DND-41 (cell line): Measurements from ENCODE around the gene THOC6.

Source experiments
- CTCF ChIP-seq: IDR thresholded peaks from 2 replicates; pipeline ENCODE4 v1.5.1; 2012; ENCODE audit warnings: borderline replicate concordance, low read length, moderate library complexity, mild to moderate bottlenecking; ENCODE audit not compliant: poor library complexity, severe bottlenecking; ENCODE audit errors: extremely low read depth
- EZH2 ChIP-seq: IDR thresholded peaks from 3 replicates; pipeline ENCODE4 v1.6.1; 2012; ENCODE audit warnings: borderline replicate concordance, low read depth, mild to moderate bottlenecking, moderate library complexity, low read length, inconsistent platforms; ENCODE audit not compliant: severe bottlenecking

GRCh38 chr16:3051494-3051893, 27.7 kb downstream of the THOC6 start:
- TF ChIP-seq CTCF (no peak), EZH2 (no peak)
